ENCODE data around the gene C15orf39. TPM values are rescaled to one million over a fixed set of nuclear protein-coding genes. Genes with fewer than 3 reads are reported as not detected.

C15orf39 gene
- total RNA-seq (2016; rRNA removed; fragmentation: Illumina TruSeq; extraction: Trizol) (13.5 and 17.5 TPM in 2 replicates), polyA plus RNA-seq (2011; rRNA removed) (6.2 and 8.1 TPM in 2 replicates), polyA minus RNA-seq (2011; rRNA and poly(A)+ RNA removed; ENCODE audit: low replicate concordance) (26.0 and 33.5 TPM in 2 replicates), Bru-seq, nascent RNA (percentile 89 among the genes with signal in this experiment), BruChase-seq, experiment 1, labeled RNA remaining after a 6-hour chase (percentile 61 among the genes with signal in this experiment), BruChase-seq, experiment 2, labeled RNA remaining after a 2-hour chase (percentile 84 among the genes with signal in this experiment)
- 3.3 and 3.4 TPM in 2 replicates for total RNA-seq (2016; cell fraction: cytosol; rRNA removed; fragmentation: Illumina TruSeq; extraction: Trizol; ENCODE audit: low read depth)
- 14.9 and 16.1 TPM in 2 replicates for total RNA-seq (2016; cell fraction: insoluble cytoplasmic fraction; rRNA removed; fragmentation: Illumina TruSeq; extraction: Trizol)
- 10.8 and 11.9 TPM in 2 replicates for total RNA-seq (2016; cell fraction: membrane; rRNA removed; fragmentation: Illumina TruSeq; extraction: Trizol)
- total RNA-seq (2016; cell fraction: nucleus; rRNA removed; fragmentation: Illumina TruSeq; extraction: Trizol) = 15.0 and 15.3 TPM in 2 replicates
- 3.4 and 5.1 TPM in 2 replicates for polyA plus RNA-seq (2011; cell fraction: cytosol; rRNA removed)
- polyA plus RNA-seq (2011; cell fraction: nucleus; rRNA removed) = 22.0 and 24.2 TPM in 2 replicates
- polyA plus RNA-seq (2012) = 14.6 and 19.5 TPM in 2 replicates
- 1.9 and 2.1 TPM in 2 replicates for polyA plus RNA-seq (2016; cell fraction: cytosol; fragmentation: Illumina TruSeq; extraction: Trizol; ENCODE audit: low read depth)
- 20.1 and 30.7 TPM in 2 replicates for polyA plus RNA-seq (2016; cell fraction: insoluble cytoplasmic fraction; fragmentation: Illumina TruSeq; extraction: Trizol; ENCODE audit: low read depth)
- 5.4 and 6.0 TPM in 2 replicates for polyA plus RNA-seq (2016; cell fraction: membrane; fragmentation: Illumina TruSeq; extraction: Trizol; ENCODE audit: low read depth)
- 23.1 and 30.5 TPM in 2 replicates for polyA plus RNA-seq (2016; cell fraction: nucleus; fragmentation: Illumina TruSeq; extraction: Trizol; ENCODE audit: insufficient read depth, low read depth)
- polyA minus RNA-seq (2011; cell fraction: cytosol; rRNA and poly(A)+ RNA removed) = 17.1 and 17.5 TPM in 2 replicates
- polyA minus RNA-seq (2011; cell fraction: nucleus; rRNA and poly(A)+ RNA removed) = 20.3 and 23.0 TPM in 2 replicates
- long read RNA-seq, experiment 1, full-length matches to known transcripts = 6 of 16 reads
- long read RNA-seq, experiment 1, partial matches to known transcripts = 9 of 16 reads
- long read RNA-seq, experiment 1, other reads (novel, unspliced or antisense) = 1 of 16 reads
- long read RNA-seq, experiment 2, full-length matches to known transcripts = 83 of 186 reads
- long read RNA-seq, experiment 2, partial matches to known transcripts = 93 of 186 reads
- long read RNA-seq, experiment 2, other reads (novel, unspliced or antisense) = 10 of 186 reads

DNA sequence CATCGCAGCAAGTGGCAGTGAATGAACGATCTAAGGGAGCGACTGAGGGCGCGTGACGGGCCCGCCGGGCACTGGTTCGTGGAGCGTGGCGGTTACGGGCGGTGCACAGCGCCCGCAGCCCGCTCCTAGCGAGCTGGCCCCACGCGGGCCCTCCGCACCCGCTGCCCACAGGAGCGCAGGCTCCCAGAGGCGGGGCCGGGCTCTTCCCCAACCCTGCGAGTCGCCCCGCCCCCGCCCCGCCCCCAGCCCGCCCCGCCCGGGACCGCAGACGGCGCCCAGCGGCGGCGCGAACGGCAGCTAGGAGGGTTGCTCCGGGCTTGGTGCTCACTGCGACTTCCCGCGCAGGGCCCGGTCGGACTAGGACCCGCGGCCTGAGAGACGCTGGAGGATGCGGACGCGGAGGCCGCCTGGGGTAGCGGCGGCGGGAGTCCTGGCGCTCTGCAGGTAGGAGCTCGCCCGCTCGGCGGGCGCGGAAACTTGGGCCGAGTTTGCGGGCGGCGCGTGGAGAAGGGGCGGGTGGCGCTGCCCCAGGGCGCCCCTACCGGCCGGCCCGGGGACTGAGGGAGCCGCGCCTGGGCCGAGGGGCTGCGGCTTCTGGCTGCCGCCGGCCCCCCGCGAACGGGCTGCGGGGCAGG is at the start of gene C15orf39:
C15orf39 (plus strand) TSS at position 267 of the 635 bp plus-strand sequence. CDS start 4,167 bp downstream, outside the sequence.
- intact Hi-C loops (cut with micrococcal nuclease; ENCODE audit: unreplicated experiment) (loop anchor here (1.0 kb wide), 1 partner anchor 61 kb away; no protein-coding TSS in a partner anchor), in situ Hi-C loops (cut with HindIII; ENCODE audit: extremely low pct_ligation_motif_present, low pct_unique_long_range_greater_than_20kb) (loop anchor here (5.0 kb wide), 1 partner anchor 49 kb away; no protein-coding TSS in a partner anchor)
- FAIRE-seq = no peak
- H3K27me3 ChIP-seq (ENCODE audit: control insufficient read depth in 1 of 2, insufficient read depth in 2 of 2, low read length in 2 of 2) = no peaks in the 10 kb centered on the region; a peak in 1 of 5 replicates
- peak; percentile 33 for DNase-seq (ENCODE audit: low spot score)
- H3K9me3 ChIP-seq (ENCODE audit: low read length) = no peaks in the 10 kb centered on the region
- peak within 1 kb of the TSS; percentile 88 to 98 (median 91) for H3K4me3 ChIP-seq (replicated peaks in 1 of 3; ENCODE audit: insufficient read depth in 1 of 3, low read depth in 2 of 3, low read length in 3 of 3)
- no peak within 1 kb of the TSS for H2AFZ ChIP-seq (ENCODE audit: low read length)
- peak within 1 kb of the TSS; percentile 80 for H3K27ac ChIP-seq (ENCODE audit: extremely low read length, insufficient read depth, low read length)
- peak within 1 kb of the TSS; percentile 98 for H3K4me2 ChIP-seq (ENCODE audit: low read depth, low read length)
- H3K79me2 ChIP-seq (ENCODE audit: insufficient read depth, low read length) = peaks cover 59% of the 10 kb centered on the region
- H3K36me3 ChIP-seq (replicated peaks in 1 of 2; ENCODE audit: control insufficient read depth in 1 of 2, insufficient read depth in 2 of 2, low read length in 2 of 2) = peaks cover 8 to 16% of the 10 kb centered on the region in 2 experiments; a peak in 4 of 5 replicates
- BruUV-seq (replicated peaks) = no TSS peak
- peaks cover 41% of the 10 kb centered on the region for H4K20me1 ChIP-seq (ENCODE audit: insufficient read depth, low read length)
- H3K4me1 ChIP-seq (ENCODE audit: insufficient read depth, low read length) = peaks cover 77% of the 10 kb centered on the region
- ATAC-seq = peak; percentile 63
- peak within 1 kb of the TSS; percentile 93 for H3K9ac ChIP-seq (ENCODE audit: insufficient read depth, low read depth, low read length)
- 2% methylated on average over 7 of the region's 84 CpGs for WGBS (ENCODE audit: low lambda C conversion rate)
- ChIA-PET POLR2A (interaction anchor here (0.7 to 6.8 kb wide), 16 partner anchors 9 to 442 kb away, joined by 3 to 151 read pairs (median 4); partner anchors contain the start of gene PPCDC), CTCF (ENCODE audit: low intra/inter-chr PET ratio, low total read pairs) (interaction anchor here (1.3 to 5.1 kb wide), 4 partner anchors 56 to 172 kb away, joined by 4 to 54 read pairs (median 8); no protein-coding TSS in a partner anchor)
- TF ChIP-seq ZNF839 (CRISPR knock-in tag; IDR thresholded peaks at IDR 0.05; ENCODE audit: borderline replicate concordance) (peak; percentile 10; the same call in 1 of the 2 replicates), ZMYM4 (CRISPR knock-in tag; IDR thresholded peaks at IDR 0.05) (peak; percentile 52; the same call in 1 of the 2 replicates), AKAP8 (CRISPR knock-in tag; IDR thresholded peaks at IDR 0.05) (peak; percentile 39; the same call in 1 of the 2 replicates), SOX5 (CRISPR knock-in tag; IDR thresholded peaks at IDR 0.05; ENCODE audit: borderline replicate concordance) (peak; percentile 31; the same call in 1 of the 2 replicates), KMT2B (CRISPR knock-in tag; IDR thresholded peaks at IDR 0.05) (0 out of 2 replicates have a peak, but pooled peaks have one; percentile 19), MEIS2 (CRISPR knock-in tag; IDR thresholded peaks at IDR 0.05) (peak; percentile 71; the same call in 1 of the 2 replicates), TARDBP (CRISPR knock-in tag; IDR thresholded peaks at IDR 0.05) (no peak), ZNF768 (CRISPR knock-in tag; IDR thresholded peaks at IDR 0.05) (peak; percentile 90; the same call in 1 of the 2 replicates), ZNF160 (CRISPR knock-in tag; IDR thresholded peaks at IDR 0.05) (peak; percentile 84), IKZF4 (CRISPR knock-in tag; IDR thresholded peaks at IDR 0.05; ENCODE audit: borderline replicate concordance, low read depth, not compliant biosample characterization) (peak; percentile 72)
- TF ChIP-seq, protein P1, sequence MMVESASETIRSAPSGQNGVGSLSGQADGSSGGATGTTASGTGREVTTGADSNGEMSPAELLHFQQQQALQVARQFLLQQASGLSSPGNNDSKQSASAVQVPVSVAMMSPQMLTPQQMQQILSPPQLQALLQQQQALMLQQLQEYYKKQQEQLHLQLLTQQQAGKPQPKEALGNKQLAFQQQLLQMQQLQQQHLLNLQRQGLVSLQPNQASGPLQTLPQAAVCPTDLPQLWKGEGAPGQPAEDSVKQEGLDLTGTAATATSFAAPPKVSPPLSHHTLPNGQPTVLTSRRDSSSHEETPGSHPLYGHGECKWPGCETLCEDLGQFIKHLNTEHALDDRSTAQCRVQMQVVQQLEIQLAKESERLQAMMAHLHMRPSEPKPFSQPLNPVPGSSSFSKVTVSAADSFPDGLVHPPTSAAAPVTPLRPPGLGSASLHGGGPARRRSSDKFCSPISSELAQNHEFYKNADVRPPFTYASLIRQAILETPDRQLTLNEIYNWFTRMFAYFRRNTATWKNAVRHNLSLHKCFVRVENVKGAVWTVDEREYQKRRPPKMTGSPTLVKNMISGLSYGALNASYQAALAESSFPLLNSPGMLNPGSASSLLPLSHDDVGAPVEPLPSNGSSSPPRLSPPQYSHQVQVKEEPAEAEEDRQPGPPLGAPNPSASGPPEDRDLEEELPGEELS (CRISPR knock-in tag; IDR thresholded peaks at IDR 0.05) = 0 out of 2 replicates have a peak, but pooled peaks have one; percentile 26
- TF ChIP-seq, protein P2, sequence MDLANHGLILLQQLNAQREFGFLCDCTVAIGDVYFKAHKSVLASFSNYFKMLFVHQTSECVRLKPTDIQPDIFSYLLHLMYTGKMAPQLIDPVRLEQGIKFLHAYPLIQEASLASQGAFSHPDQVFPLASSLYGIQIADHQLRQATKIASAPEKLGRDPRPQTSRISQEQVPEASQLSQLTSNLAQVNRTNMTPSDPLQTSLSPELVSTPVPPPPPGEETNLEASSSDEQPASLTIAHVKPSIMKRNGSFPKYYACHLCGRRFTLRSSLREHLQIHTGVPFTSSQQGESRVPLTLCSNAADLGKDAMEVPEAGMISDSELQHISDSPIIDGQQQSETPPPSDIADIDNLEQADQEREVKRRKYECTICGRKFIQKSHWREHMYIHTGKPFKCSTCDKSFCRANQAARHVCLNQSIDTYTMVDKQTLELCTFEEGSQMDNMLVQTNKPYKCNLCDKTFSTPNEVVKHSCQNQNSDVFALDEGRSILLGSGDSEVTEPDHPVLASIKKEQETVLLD (CRISPR knock-in tag; IDR thresholded peaks at IDR 0.05; ENCODE audit: low read depth) = peak; percentile 18; the same call in 1 of the 2 replicates
- TF ChIP-seq, protein P3, sequence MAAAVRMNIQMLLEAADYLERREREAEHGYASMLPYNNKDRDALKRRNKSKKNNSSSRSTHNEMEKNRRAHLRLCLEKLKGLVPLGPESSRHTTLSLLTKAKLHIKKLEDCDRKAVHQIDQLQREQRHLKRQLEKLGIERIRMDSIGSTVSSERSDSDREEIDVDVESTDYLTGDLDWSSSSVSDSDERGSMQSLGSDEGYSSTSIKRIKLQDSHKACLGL (CRISPR knock-in tag; IDR thresholded peaks at IDR 0.05) = peak; percentile 55; the same call in 1 of the 2 replicates

Data from HepG2 (cell line).